Endothelial cell of hepatic sinusoid (primary cell): ENCODE data around the gene PTTG1IP.

ENCODE experiments used
- in situ Hi-C: cut with HindIII; loops from 2 replicates; pipeline ENCODE4 v1.10.0; 2017; ENCODE audit warnings: low sequenced_read_pairs

The PTTG1IP gene

GRCh38 chr21:44849616-44850130, 23.8 kb downstream of the PTTG1IP start:
- in situ Hi-C loops, result loop anchor here (5.0 kb wide), 1 partner anchor 42 kb away; no protein-coding TSS in a partner anchor

GRCh38 chr21:44848821-44849521, 24.5 kb downstream of the PTTG1IP start:
- in situ Hi-C loops, result no loop called here

- in situ Hi-C loops, result no loop called here
Measured at GRCh38 chr21:44847261-44848056, 26.0 kb downstream of the PTTG1IP start.

- in situ Hi-C loops, result no loop called here
Measured at GRCh38 chr21:44846485-44847260, 26.8 kb downstream of the PTTG1IP start.

- in situ Hi-C loops, result no loop called here
Measured at GRCh38 chr21:44846224-44846484, 27.3 kb downstream of the PTTG1IP start.

- in situ Hi-C loops, result no loop called here
Measured at GRCh38 chr21:44845418-44846223, 27.9 kb downstream of the PTTG1IP start.

- in situ Hi-C loops, result no loop called here
Measured at GRCh38 chr21:44844256-44844655, 29.2 kb downstream of the PTTG1IP start.

GRCh38 chr21:44842721-44843445, 30.6 kb downstream of the PTTG1IP start:
- in situ Hi-C loops, result no loop called here

GRCh38 chr21:44842087-44842486, 31.4 kb downstream of the PTTG1IP start:
- in situ Hi-C loops, result no loop called here

GRCh38 chr21:44840771-44841170, 32.7 kb downstream of the PTTG1IP start:
- in situ Hi-C loops, result no loop called here

GRCh38 chr21:44838951-44839350, 34.5 kb downstream of the PTTG1IP start:
- in situ Hi-C loops, result no loop called here

GRCh38 chr21:44838039-44838895, 35.2 kb downstream of the PTTG1IP start:
- in situ Hi-C loops, result no loop called here

GRCh38 chr21:44837537-44837936, 36.0 kb downstream of the PTTG1IP start:
- in situ Hi-C loops, result no loop called here

GRCh38 chr21:44836666-44837471, 36.6 kb downstream of the PTTG1IP start:
- in situ Hi-C loops, result no loop called here

- in situ Hi-C loops, result no loop called here
Measured at GRCh38 chr21:44836349-44836665, 37.2 kb downstream of the PTTG1IP start.

- in situ Hi-C loops, result no loop called here
Measured at GRCh38 chr21:44835647-44835973, 37.9 kb downstream of the PTTG1IP start.

GRCh38 chr21:44834951-44835646, 38.4 kb downstream of the PTTG1IP start:
- in situ Hi-C loops, result no loop called here
